OCI-LY1 (cell line): ENCODE measurements around the gene KCNMB4.

Experiments used
- H2AFZ ChIP-seq: fragments of 200-600 bp; sonication (generic), shearing (Covaris generic); 2 replicates; pipeline ENCODE4 v1.6.0; 2014; ENCODE audit warnings: antibody characterized with exemption, mild to moderate bottlenecking, low read length
- H3F3A ChIP-seq: fragments of 200-600 bp; sonication (generic), shearing (Covaris generic); 2 replicates; pipeline ENCODE4 v1.6.0; 2014; ENCODE audit warnings: mild to moderate bottlenecking, antibody characterized with exemption, low read length, moderate library complexity; ENCODE audit not compliant: insufficient read depth
- H3K27ac ChIP-seq: fragments of 200-600 bp; sonication (generic); 2 replicates; pipeline ENCODE4 v1.5.1; 2014; ENCODE audit warnings: low read length, mixed run types, mild to moderate bottlenecking, low read depth; ENCODE audit not compliant: poor library complexity, severe bottlenecking
- H3K27me3 ChIP-seq: fragments of 200-600 bp; sonication (generic); 2 replicates; pipeline ENCODE4 v1.6.0; 2014; ENCODE audit warnings: antibody characterized with exemption, mild to moderate bottlenecking, low read length, moderate library complexity; ENCODE audit not compliant: insufficient read depth
- H3K36me3 ChIP-seq: fragments of 200-600 bp; sonication (generic); 2 replicates; pipeline ENCODE4 v1.6.1; 2014; ENCODE audit warnings: mild to moderate bottlenecking, antibody characterized with exemption, low read length, moderate library complexity, mixed read lengths; ENCODE audit not compliant: insufficient read depth
- H3K4me1 ChIP-seq: fragments of 200-600 bp; sonication (generic); 2 replicates; pipeline ENCODE4 v1.5.1; 2014; ENCODE audit warnings: mild to moderate bottlenecking, low read length, moderate library complexity; ENCODE audit not compliant: insufficient read depth, severe bottlenecking
- H3K4me2 ChIP-seq: fragments of 200-600 bp; sonication (generic), shearing (Covaris generic); 2 replicates; pipeline ENCODE4 v1.6.1; 2014; ENCODE audit warnings: low read length
- H3K4me3 ChIP-seq: fragments of 200-600 bp; sonication (generic); 2 replicates; pipeline ENCODE4 v1.5.1; 2014; ENCODE audit warnings: low read length, low read depth, mild to moderate bottlenecking, mixed read lengths; ENCODE audit not compliant: poor library complexity, severe bottlenecking
- H3K79me2 ChIP-seq: fragments of 200-600 bp; shearing (Covaris generic); 2 replicates; pipeline ENCODE4 v1.6.1; 2016; ENCODE audit warnings: mixed run types, low read length, mixed read lengths; ENCODE audit not compliant: insufficient read depth
- H3K9ac ChIP-seq: fragments of 200-600 bp; sonication (generic), shearing (Covaris generic); 2 replicates; pipeline ENCODE4 v1.6.1; 2014; ENCODE audit warnings: mild to moderate bottlenecking, low read length, mixed read lengths
- H3K9me2 ChIP-seq: fragments of 200-600 bp; sonication (generic), shearing (Covaris generic); 2 replicates; pipeline ENCODE4 v1.6.1; 2014; ENCODE audit warnings: low read depth, mild to moderate bottlenecking, low read length, mixed read lengths
- H3K9me3 ChIP-seq: fragments of 200-600 bp; shearing (Covaris generic); 2 replicates; pipeline ENCODE4 v1.6.1; 2014; ENCODE audit warnings: low read length, mixed read lengths
- H4K20me1 ChIP-seq: fragments of 200-600 bp; sonication (generic), shearing (Covaris generic); 2 replicates; pipeline ENCODE4 v1.6.0; 2016; ENCODE audit warnings: mild to moderate bottlenecking, low read length; ENCODE audit not compliant: insufficient read depth
- EZH2 ChIP-seq: fragments of 200-600 bp; sonication (generic), shearing (Covaris generic); IDR thresholded peaks from 2 replicates; pipeline ENCODE4 v1.8.0; 2017; ENCODE audit warnings: borderline replicate concordance, mixed run types, mild to moderate bottlenecking, antibody characterized with exemption, low read length, moderate library complexity, mixed read lengths
- TF ChIP-seq, protein P1 (sequence below): fragments of 200-600 bp; sonication (generic), shearing (Covaris generic); IDR thresholded peaks from 2 replicates; pipeline ENCODE4 v1.5.1; 2017; ENCODE audit warnings: mild to moderate bottlenecking, antibody characterized with exemption, low read length, moderate library complexity, mixed read lengths

Gene KCNMB4

DNA sequence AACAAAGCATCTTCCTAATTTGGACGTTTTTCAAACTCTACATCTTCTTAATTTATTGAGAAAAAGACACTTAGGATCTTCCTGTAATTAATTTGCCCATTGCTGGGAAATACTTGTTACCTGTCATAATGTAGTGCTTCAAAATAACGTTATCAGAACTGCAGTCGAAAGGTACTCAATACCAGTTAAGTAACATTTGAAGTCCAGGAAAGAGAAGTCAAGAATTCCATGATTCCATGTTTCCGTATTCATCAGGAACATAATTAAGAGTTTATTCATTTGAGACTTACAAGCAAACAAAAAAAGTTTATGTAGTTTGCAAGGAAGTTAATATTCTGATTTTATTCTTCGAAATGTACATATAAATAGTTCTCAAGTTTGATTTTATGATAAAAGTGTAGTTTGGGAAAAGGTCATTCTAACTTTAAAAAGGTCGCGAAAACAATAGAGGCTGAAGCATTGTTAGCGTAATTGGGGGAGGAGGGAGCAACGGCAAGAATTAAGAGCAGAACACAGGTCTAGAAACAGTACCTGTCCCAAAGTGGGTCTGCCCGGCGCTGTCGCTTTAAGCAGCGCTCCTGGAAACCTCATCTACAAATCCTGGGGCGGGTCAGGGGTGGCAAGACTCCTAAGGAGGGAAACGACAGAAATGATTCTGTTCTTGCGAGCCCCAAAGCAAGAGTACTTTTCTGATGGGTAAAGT is 1.2 kb upstream of the KCNMB4 start:
- Histone ChIP-seq H3K4me2 (peak overlapping the region; percentile 70), H3K36me3 (no peaks in the 10 kb centered on the region), H3K9me3 (no peaks in the 10 kb centered on the region), H3K4me3 (peak overlapping the region; percentile 85), H3K9ac (peak overlapping the region; percentile 78; the same call in 1 of the 2 replicates), H3K4me1 (peaks cover 27% of the 10 kb centered on the region), H3K79me2 (peaks cover 28% of the 10 kb centered on the region), H3K27ac (no peak overlapping the region), H4K20me1 (no peaks in the 10 kb centered on the region), H3F3A (peaks cover 4% of the 10 kb centered on the region; the same call in 1 of the 2 replicates), H3K27me3 (no peaks in the 10 kb centered on the region), H2AFZ (no peak overlapping the region), H3K9me2 (no peaks in the 10 kb centered on the region)
- TF ChIP-seq EZH2: no peak

DNA sequence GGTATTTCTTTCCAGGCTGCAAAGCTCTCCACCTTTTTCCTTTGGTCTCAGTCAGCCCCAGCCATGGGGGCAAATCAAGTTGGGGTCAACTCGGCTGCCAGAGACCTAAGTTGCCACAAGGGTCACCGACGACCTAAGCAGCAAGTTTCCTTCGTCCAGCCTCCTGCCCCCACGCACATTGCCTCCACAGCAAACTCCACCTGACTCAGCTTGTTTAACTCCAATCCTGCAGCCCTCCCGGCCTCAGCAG is 767 bp upstream of the KCNMB4 start:
- Histone ChIP-seq H3K27ac (no peak overlapping the region), H3K9ac (peak overlapping the region; percentile 78), H3F3A (peaks cover 4% of the 10 kb centered on the region; the same call in 1 of the 2 replicates), H3K4me1 (peaks cover 30% of the 10 kb centered on the region), H3K4me3 (peak overlapping the region; percentile 85), H3K9me2 (no peaks in the 10 kb centered on the region), H3K4me2 (peak overlapping the region; percentile 70), H4K20me1 (no peaks in the 10 kb centered on the region), H3K36me3 (no peaks in the 10 kb centered on the region), H3K79me2 (peaks cover 30% of the 10 kb centered on the region), H2AFZ (no peak overlapping the region), H3K27me3 (no peaks in the 10 kb centered on the region), H3K9me3 (no peaks in the 10 kb centered on the region)
- TF ChIP-seq, protein P1, sequence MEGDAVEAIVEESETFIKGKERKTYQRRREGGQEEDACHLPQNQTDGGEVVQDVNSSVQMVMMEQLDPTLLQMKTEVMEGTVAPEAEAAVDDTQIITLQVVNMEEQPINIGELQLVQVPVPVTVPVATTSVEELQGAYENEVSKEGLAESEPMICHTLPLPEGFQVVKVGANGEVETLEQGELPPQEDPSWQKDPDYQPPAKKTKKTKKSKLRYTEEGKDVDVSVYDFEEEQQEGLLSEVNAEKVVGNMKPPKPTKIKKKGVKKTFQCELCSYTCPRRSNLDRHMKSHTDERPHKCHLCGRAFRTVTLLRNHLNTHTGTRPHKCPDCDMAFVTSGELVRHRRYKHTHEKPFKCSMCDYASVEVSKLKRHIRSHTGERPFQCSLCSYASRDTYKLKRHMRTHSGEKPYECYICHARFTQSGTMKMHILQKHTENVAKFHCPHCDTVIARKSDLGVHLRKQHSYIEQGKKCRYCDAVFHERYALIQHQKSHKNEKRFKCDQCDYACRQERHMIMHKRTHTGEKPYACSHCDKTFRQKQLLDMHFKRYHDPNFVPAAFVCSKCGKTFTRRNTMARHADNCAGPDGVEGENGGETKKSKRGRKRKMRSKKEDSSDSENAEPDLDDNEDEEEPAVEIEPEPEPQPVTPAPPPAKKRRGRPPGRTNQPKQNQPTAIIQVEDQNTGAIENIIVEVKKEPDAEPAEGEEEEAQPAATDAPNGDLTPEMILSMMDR: no peak
- no peak for TF ChIP-seq EZH2

DNA sequence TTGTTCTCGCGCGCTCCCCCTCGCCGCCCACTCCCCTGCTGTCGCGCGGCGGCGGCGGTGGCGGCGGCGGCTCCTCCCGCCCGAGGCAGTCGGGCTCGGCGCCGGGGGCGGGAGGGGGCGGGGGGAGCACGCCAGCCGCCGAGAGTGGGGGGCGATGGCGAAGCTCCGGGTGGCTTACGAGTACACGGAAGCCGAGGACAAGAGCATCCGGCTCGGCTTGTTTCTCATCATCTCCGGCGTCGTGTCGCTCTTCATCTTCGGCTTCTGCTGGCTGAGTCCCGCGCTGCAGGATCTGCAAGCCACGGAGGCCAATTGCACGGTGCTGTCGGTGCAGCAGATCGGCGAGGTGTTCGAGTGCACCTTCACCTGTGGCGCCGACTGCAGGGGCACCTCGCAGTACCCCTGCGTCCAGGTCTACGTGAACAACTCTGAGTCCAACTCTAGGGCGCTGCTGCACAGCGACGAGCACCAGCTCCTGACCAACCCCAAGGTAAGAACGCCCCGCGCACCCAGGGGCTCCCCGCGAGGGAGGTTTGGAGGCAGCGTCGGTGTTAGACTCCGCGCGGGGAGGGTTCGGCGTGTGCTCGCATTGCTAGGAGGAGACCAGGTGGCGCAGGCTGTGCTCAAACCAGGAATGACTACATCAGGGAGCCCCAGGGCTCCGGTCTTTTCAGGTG is 629 bp downstream of the KCNMB4 start:
- TF ChIP-seq, protein P1: peak; percentile 16; the same call in 1 of the 2 replicates
- TF ChIP-seq EZH2: no peak
- peak overlapping the region; percentile 85 for H3K4me3 ChIP-seq
- peaks cover 37% of the 10 kb centered on the region for H3K79me2 ChIP-seq
- peak overlapping the region; percentile 78 for H3K9ac ChIP-seq
- H3K36me3 ChIP-seq: peaks cover 8% of the 10 kb centered on the region
- H4K20me1 ChIP-seq: no peaks in the 10 kb centered on the region
- no peak overlapping the region for H2AFZ ChIP-seq
- H3K27ac ChIP-seq: peak overlapping the region; percentile 68
- H3K4me2 ChIP-seq: peak overlapping the region; percentile 82
- peaks cover 4% of the 10 kb centered on the region; the same call in 1 of the 2 replicates for H3F3A ChIP-seq
- no peaks in the 10 kb centered on the region for H3K27me3 ChIP-seq
- peaks cover 30% of the 10 kb centered on the region for H3K4me1 ChIP-seq
- H3K9me3 ChIP-seq: no peaks in the 10 kb centered on the region
- no peaks in the 10 kb centered on the region for H3K9me2 ChIP-seq
